ENCODE results near the gene DZIP1L. TPM values are rescaled to one million over a fixed set of nuclear protein-coding genes. Genes with fewer than 3 reads are reported as not detected.

The DZIP1L gene
- total and polyA plus RNA-seq, 2 donors (not counting 3 experiments of a cell fraction or from before 2014, with no cell fraction given) = 3.0 to 17.9 TPM

DNA sequence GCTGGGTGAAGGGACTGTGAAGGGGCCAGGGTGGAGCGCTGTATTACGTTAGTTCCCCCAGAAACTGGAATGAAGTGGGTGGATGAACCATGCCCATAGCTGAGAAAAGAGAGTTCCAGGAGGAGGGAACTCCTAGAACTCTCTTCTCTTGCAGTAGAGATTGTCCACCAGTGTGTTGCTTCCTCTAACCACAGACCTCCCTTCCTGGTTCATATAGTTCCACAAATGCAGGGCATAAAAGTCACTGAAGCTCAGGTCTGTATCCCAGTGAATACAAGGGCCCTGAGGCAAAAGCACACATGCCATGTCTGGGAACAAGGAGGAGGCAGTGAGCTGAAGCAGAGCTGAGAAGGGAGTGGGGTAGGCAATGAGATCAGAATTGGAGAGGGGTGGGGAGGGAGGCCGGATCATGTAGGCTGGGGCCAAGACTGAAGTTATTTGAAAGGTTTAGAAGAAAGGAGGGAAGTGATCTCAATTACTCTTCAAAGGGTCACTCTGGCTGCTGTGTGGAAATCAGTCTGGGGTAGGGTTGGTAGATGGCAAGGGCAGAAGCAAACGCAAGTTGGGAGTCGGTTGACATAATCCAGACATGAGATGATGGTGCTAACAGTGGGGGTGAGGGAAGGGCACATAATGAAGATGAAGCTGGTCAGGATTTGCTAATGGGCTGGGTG lies 10.3 kb upstream of the DZIP1L start:
- ChIA-PET CTCF (no interaction called here), POLR2A (no interaction called here)
- FAIRE-seq (no peak), DNase-seq (ENCODE audit: low read depth, low spot score) (no peak)
- no peaks in the 10 kb centered on the region for H3K79me2 ChIP-seq (ENCODE audit: control insufficient read depth, insufficient read depth, low read length)
- H3K36me3 ChIP-seq (ENCODE audit: control insufficient read depth in 2 of 2, extremely low read depth in 1 of 2, insufficient read depth in 2 of 2, low read length in 2 of 2) = no peaks in the 10 kb centered on the region
- no peaks in the 10 kb centered on the region for H4K20me1 ChIP-seq (replicated peaks; ENCODE audit: control insufficient read depth, extremely low read depth, insufficient read depth, low read length)
- intact Hi-C loops (cut with micrococcal nuclease) (no loop called here), dilution Hi-C loops (cut with MboI; ENCODE audit: extremely low pct_ligation_motif_present, low sequenced_read_pairs) (no loop called here)
- H3K4me3 ChIP-seq (replicated peaks in 1 of 3; ENCODE audit: insufficient read depth in 1 of 3, low read depth in 1 of 3, low read length in 3 of 3) = no peak overlapping the region
- no peaks in the 10 kb centered on the region for H3K9me3 ChIP-seq (replicated peaks; ENCODE audit: control insufficient read depth, insufficient read depth, low read length)
- TF ChIP-seq POLR2AphosphoS5 (IDR thresholded peaks at IDR 0.05; ENCODE audit: insufficient read depth, low read depth, low read length) (no peak), POLR2A (IDR thresholded peaks at IDR 0.05; ENCODE audit: low read depth, low read length) (no peak), CTCF (IDR thresholded peaks at IDR 0.05; ENCODE audit: extremely low read depth in 1 of 2, insufficient read depth in 1 of 2, low read depth in 1 of 2, low read length in 2 of 2) (no peak), EZH2 (IDR thresholded peaks at IDR 0.05; ENCODE audit: borderline replicate concordance, low read depth, low read length, severe bottlenecking) (no peak), GATA2 (IDR thresholded peaks at IDR 0.05; ENCODE audit: insufficient read depth, insufficient read length, low read depth, low read length) (no peak), MYC (IDR thresholded peaks at IDR 0.05; ENCODE audit: low read depth, low read length) (no peak), JUN (IDR thresholded peaks at IDR 0.05; ENCODE audit: borderline replicate concordance, insufficient read depth, insufficient read length, low read depth) (no peak), FOS (IDR thresholded peaks at IDR 0.05; ENCODE audit: borderline replicate concordance, insufficient read depth, low read length) (no peak)
- TF ChIP-seq, protein P1, sequence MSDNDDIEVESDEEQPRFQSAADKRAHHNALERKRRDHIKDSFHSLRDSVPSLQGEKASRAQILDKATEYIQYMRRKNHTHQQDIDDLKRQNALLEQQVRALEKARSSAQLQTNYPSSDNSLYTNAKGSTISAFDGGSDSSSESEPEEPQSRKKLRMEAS (IDR thresholded peaks at IDR 0.05; ENCODE audit: insufficient read depth, insufficient read length) = no peak
- no peaks in the 10 kb centered on the region for H3K4me1 ChIP-seq (ENCODE audit: control insufficient read depth, extremely low read depth, insufficient read depth, low read length)
- no peaks in the 10 kb centered on the region for H3K9me1 ChIP-seq (replicated peaks; ENCODE audit: control insufficient read depth, extremely low read depth, insufficient read depth, low read length)
- H3K4me2 ChIP-seq (ENCODE audit: insufficient read depth, low read length) = no peak overlapping the region
- no peak overlapping the region for H2AFZ ChIP-seq (ENCODE audit: low read depth, low read length)
- H3K27me3 ChIP-seq (ENCODE audit: control insufficient read depth in 2 of 2, insufficient read depth in 2 of 2, low read length in 2 of 2) = peaks cover 2 to 3% of the 10 kb centered on the region in 2 experiments
- no TSS peak for BruUV-seq (replicated peaks)
- H3K27ac ChIP-seq (ENCODE audit: insufficient read depth, low read depth, low read length) = no peak overlapping the region
- H3K9ac ChIP-seq (replicated peaks; ENCODE audit: extremely low read depth, insufficient read depth, low read length) = no peak overlapping the region

Data from endothelial cell of umbilical vein (primary cell).